ENCODE results near the gene TMEM63C.

TMEM63C gene

DNA sequence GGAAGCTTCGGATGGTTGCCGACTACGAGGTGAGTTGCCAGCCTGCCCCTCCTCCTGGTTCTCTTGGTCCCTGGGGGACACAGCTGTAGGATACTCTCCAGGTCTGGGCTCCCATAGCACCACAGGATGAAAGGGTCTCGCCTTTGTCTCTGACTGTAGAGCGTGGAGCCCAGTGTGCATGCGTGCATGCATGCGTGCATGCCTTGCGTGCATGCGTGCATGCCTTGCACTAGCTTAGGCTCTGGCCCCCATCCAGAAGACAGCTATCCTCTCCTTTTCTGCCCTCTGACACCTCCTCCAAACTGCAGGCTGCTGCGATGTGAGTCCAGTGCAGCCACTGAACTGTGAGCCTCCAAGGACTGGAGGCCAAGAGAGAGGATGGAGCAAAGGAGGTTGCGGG, 70.3 kb downstream of the TMEM63C start:
- DNase-seq (ENCODE audit: low read depth in 3 of 3), result no peak

DNA sequence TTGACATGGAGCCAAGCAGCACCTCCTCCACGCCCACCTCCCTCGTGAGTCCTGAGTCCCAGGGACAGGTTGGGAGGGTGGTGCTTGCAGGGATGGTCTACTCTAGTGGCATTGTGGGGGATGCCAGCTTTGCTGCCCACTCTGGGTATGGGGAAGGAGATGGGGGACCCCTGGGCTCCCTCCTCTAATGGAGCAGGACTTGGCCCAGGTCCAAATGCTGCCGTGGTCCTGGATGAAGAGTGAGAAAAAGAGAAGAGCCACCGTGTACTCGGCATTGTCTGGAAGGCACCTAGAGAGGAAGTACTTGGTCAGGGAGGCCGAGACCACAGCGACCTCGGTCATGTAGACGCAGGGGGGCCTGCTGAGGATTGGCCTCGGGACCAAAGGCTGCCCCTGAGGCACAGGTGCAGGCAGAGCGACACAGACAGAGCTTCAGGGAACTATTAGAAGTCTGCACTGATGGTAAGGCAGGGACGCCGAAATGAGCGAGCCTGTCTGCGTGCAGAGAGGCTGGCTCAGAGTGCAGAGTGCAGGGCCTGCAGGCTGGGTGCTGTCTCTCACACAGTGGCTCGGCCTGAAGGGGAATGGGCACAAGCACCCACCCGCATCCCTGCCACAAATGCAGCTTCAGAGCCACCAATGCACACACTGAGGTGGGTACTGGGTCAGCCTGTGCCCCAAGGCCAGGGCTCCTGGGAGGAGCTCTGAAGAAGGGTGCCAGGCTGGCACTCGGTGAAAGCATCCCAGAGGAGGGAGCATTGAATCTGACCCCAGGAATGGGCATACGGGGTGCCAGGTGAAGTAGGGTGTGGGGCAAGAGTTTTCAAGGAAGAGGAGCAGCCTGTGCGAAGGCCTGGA, 72.0 kb downstream of the TMEM63C start:
- DNase-seq (ENCODE audit: low read depth in 3 of 3), result no peak

DNA sequence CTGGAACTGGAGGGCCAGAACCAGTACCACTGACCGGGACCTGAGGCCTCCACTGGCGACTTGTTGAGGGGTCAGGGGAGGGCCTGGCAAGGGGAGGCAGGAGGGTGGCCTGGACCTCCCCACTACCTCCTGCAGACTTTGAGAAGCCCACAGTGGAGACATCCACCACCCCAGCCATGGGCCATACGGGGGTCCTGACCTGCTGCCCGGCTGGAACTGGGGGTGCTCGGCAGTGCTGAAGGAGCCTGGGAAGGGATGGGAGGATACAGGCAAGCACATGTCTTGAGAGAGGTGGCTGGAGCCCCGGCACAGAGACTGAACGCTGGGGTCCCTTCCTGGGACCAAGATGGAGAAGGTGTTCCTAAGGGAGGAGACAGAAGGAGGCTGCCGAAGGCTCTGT, 75.1 kb downstream of the TMEM63C start:
- DNase-seq (ENCODE audit: low read depth in 3 of 3), result no peak

DNA sequence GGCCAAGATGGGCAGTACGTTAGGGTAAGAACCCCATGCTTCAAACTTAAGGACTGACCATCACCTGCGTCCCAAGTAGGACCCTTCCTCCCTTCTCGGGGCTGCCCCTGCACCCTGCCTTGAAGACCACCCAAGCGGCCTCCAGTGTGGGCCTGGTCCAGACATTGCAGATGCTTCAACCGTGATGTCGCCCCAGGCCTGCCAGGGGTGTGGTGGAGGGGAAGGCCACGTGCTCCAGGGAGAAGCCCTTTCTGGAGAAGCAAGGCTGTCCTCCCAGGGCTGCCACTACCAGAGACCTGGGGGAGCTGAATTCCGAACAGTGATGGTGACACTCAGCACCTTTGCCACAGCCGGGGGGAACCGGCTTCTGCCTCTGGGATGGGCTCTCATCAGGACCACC, 76.1 kb downstream of the TMEM63C start:
- DNase-seq (ENCODE audit: low read depth in 3 of 3), result no peak

DNA sequence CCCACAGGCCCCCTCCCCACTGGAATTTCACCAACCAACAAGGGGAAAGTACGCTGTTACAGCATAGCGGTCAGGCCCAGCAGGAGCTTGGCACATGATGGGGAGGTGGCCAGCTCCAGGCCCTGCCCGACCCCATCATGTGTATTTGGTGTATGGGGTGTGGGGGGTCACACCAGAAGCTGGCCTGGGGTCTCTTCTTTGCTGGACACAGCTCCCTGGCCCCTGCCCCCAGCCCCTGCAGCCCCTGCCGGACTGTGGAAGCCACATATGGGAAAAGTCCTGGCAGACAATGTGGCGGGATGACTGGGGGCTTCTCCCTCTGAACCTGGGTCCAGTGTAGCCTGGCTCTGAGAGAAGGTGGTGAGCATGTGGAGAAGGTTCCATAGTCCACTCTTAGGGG, 77.0 kb downstream of the TMEM63C start:
- no peak for DNase-seq (ENCODE audit: low read depth in 3 of 3)

DNA sequence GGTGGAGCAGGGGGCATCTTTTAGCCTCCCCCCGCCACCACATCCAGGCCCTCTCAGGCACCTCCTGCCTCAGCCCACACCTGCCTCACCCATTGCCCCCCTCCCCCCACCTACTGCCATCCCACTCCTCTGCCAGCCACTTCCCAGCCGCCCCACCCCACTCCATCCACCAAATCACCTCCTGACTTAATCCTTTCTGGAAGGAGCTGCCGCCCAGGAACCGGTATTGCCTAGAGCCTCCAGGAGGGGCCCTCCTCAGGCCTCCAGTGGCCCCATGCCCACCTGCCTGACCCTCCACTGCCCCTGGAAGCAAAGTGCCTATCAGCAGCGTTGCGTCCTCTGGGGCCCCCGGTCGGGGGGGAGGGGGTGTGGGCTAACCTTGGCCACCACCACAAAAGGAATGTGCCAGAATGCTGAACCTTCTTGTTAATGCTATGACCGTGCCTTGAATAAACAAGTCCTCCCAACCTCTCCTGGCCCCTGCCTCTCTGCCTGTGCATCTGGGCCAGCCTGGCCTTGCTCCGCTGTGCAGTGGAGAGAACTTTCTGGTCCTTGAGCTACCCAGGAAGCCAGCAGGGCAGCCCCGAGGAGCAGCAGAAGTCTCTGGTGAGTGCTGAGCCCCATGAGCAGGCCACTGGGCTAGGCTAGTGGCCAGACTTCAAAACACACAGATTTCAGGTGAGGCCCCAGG, 77.6 kb downstream of the TMEM63C start:
- no peak for DNase-seq (ENCODE audit: low read depth in 3 of 3)

DNA sequence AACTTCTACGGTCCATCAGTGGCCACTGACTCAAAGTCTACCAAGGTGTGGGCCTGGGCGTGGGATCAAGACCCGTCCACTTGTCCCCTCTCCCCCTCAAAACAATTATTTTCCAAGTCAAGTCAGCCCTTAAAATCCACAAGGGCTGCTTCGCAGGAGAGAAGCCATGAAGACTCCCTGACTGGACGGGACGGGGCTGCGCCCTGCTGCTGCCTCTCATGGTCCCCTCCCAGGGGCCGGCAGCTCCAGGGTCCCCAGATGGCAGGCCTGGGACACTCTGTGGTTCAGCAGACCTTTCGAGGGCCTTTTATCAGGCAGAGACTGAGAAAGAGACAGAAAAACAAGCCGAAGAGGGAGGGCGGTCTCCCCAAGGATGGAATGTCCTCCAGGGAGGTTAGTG, 78.6 kb downstream of the TMEM63C start:
- DNase-seq (ENCODE audit: low read depth in 3 of 3), result no peak

DNA sequence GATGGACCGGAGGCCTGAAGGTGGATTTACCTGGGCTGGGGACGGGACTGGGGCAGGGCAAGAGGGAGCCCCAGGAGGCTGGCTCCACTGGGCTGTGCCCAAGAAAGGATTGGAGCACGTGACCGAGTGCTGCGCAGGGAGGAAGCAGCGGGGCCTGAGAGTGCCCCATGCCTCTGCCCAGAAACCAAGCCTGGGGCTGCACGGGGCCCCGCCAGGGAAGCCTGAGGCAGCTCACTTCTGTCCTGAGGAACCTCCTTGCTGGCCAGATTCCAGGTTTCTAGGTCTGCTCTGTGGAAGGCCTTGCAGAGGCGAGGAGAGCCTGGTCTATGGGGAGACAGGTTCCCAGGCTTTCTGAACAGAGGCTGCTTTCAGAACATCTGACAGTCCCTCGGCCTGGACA, 79.0 kb downstream of the TMEM63C start:
- DNase-seq (ENCODE audit: low read depth in 3 of 3), result no peak

DNA sequence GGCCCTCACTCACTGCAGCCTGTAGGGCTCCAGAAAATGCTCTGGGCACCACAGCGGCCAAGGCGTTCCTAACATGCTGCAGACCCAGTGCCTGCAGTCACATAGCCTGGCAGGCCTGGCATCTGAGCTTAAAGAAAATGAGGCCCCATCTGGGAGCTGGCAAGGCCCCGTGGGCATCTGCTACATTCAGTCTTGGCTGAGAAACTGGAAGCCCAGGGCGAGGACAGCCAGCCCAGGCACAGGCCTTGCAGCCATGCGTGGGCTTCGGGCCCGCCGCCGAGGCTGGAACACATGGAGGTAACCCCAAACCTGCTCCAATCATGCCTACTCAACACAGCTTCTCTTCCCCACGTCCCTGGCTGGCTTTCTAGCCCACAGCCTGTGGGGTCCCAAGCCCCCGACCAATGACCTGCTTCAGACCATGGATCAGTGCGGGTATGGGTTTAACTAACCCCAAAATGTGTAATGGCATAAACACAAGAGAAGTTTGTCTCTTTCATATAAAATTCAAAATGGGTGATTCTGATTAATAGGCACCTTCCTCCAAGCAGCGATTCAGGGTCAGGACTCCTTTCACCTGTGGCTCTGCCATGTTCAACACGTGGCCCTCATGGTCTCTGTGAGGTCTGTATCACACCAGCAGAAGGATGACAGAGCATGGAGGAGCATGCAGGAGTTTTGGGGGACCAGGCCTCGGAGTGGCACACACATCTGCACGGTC, 83.0 kb downstream of the TMEM63C start:
- DNase-seq (ENCODE audit: low read depth in 3 of 3), result no peak

DNA sequence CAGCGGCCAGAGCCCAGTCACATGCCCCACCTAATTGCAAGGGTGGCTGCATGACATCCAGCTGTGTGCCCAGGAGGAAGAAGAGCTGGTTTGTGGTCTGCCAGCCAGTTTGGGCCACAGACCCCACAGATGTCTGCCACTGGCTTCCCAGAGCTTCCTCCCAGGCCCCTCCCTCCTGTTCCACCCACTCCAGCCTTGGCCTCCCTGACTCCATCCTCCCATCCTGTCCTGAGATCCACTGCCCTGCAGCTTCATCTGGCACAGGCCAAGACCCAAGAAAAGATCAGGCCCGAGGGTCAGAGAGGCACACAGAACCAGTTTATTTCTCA, 83.6 kb downstream of the TMEM63C start:
- DNase-seq (ENCODE audit: low read depth in 3 of 3), result no peak

DNA sequence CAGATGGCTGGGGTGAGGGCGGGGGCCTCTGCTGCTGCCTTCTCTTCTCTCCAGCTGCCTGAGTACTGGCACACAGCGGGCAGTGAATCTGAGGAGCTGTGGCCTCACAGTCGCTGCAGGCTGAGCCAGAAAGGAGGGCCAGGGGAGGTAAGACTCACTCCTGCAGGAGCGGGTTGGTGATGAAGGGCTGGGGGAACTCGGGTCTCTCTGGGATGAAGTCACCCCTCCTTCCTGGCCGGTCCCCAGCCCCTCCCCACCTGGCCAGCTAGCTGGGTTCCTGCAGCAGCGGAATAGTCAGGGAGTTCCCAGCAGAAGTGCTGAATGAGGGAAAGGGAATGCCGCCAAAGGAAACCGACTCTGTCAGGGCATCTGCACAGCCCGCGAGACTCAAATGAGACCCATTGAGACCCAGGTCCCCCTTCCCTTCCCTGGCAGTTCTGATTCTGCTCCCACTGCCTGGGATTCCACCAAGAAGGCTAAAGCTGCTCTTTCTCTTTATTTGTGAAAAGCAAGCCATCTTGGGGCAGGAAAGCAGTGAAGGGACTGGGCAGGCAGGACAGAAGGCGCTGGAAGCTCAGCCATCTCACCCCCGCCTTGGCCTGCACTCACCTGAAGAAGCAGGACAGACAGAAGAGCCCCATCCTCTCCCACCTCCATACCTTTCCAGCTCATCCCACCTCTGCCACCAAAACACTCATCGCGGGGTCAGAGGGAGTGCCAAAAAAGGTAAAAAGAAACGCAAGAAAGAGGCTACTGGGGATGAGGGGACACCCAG, 84.2 kb downstream of the TMEM63C start:
- no peak for DNase-seq (ENCODE audit: low read depth in 3 of 3)

DNA sequence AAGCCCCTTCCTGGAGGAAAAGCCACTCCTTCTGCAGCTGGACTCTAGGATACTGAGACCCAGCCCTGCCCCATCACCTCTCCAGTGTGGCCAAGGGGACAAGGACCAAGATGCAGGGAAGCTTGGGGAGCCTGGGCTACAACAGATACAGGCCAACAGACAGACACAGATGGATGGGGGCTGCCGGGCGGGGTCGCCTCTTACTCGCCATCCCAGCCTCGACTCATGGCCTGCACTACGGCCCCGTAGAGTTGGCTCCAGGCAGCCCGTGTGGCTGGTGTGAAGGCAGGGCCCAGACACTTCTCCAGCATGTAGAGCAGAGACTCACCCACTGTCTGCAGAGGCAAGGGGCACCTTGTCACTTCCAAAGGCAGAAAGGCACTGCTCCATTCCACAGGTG, 84.7 kb downstream of the TMEM63C start:
- no peak for DNase-seq (ENCODE audit: low read depth in 3 of 3)

DNA sequence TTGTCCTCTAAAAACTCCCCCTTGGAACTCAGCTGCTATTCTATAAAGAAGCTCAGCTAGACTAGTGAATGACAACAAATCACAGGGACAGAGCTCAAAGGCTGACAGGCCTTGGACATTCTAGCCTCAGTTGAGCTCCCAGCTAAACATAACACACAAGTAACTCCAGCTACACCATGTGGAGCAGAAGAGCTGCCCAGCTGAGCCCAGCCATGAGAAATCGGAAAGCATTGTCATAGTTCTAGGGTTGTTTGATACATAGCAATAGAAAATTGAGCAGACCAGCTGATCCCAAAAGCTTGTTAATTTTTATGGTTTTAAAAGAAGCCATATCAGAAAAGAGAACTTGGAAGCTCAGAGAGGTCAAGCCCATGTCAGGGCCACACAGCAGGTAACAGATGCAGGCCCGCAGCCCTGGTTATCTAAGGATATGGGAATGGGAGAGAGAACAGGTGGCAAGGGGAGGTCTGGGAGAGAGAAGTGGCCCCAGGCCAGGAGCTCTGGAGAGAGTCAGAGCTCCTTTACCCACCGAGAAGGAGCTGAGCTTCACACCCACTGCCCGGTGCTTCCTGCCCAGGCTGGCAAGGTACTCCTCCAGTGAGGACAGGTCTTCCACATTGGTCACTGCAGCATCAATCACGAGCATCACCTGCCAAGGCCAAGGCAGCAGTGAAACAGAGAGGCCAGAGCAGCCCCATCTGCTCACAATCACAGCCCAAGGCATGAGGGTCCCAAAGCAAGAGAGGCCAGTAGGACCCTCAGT, 86.5 kb downstream of the TMEM63C start:
- no peak for DNase-seq (ENCODE audit: low read depth in 3 of 3)

DNA sequence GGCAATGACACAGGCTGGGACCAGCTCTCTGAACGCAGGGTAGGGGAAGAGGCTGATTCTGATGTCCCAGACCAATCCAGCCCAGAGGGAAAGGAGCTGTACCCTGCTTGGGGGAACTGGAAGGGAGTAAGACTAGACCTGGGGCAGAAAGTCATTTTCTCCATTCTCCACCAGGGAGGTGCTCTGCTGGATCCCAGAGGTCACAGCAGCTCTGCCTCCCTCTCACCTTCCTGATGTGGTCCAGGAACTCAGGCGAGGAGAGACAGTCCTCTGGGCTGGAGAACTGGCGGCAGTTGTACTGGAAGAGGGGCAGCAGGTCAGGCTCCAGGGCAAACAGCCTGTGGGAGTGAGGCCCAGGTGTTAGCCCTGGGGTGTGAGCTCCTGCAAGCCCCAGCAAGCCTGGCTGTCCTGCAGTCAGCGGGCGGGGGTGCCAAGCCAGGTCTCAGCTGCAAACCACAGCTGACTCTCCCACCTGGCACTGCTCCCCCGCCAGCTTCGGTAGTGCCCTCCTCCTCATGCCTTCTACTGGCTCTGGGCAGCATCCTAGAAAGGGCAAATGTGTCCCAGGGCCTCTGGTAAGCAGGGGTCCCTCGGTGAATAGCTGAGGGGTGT, 87.5 kb downstream of the TMEM63C start:
- no peak for DNase-seq (ENCODE audit: low read depth in 3 of 3)

DNA sequence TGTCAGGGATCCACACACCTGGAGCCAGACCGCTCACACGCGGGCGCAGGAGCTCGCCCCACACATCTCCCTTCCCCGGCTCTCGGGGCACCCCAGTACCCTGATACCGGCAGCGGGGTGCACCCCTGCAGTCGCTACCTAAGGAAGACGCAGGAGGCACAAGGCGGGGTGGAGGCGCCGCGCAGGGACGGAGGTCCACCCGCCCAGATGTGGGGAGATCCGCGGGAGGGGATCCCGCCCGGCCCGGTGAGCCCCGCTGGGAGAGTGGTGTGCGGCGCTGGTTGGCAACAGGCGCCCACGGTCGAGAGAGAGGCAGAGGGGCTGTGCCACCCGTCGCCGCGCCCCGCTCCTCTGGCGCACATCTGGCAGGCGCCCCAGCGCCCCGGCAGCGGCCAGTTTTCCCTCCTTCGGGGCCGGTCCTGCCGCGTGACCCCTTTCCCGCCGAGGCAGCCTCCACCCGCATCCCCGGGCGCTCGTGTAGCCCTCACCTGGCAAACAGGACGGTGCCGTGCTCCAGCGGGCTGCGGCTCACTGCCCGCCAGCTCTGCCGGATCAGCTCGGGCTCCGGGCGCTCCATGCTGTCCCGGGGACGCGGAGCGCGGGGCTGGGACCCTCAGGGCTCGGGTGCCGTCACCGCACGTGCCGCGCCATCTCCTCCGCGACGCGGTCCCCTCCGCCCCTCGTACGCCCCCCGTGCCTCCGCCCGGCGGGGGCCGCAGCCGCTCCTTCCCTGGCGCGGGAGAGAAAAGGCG, 88.9 kb downstream of the TMEM63C start:
- no peak for DNase-seq (ENCODE audit: low read depth in 3 of 3)

DNA sequence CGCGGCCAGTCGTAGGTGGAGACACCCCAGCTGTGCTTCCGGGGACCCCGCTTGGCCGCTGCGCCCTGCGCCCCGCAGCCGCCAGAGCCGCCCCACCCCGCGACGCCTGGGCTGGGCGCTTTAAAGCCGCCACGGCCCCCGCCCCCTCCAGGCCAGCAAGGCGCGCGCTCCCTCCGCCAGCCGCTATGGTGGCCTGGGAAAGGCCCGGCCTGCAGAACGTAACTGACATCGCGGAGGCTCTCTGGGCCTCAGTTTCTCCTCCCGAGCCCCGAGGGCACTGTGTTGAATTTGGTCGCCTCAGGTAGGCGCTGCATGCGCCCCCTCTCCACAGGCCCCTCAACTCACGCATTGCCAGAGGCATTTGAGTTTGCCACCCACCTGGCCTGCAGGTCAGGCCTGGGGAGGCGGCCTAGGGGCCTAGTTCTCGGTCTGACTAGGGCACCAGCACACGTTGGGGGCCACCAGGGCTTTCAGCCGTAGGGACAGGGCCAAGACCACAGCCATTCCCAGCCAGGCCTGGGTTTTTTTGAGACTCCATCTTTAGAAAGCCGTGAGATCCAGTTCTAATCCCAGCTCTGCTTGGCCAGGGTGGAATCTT, 89.6 kb downstream of the TMEM63C start, which contains the start of gene NGB:
NGB (minus strand) TSS at position 94 of the 598 bp plus-strand sequence. CDS start 269 bp downstream, outside the sequence.
- DNase-seq (ENCODE audit: low read depth in 3 of 3), result no peak

DNA sequence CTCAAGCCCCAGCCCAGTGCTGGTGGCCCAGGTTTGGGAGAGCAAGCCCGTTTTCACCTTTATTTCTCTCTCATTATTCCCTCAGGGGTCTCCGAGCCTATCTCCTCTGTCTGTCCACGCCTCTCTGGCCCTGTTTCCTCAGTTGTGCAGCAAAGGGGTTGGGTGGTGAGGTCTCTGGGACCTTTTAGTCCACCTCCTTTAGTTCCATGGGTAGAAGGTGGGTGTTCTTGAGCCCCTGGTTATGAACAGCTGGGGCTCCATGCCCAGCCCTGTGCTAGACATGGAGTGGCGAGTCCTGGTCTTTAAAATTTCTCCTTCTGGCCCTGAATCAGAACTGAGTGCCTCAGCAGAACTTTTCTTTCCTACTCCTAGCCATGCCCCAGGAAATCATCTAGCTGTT, 90.7 kb downstream of the TMEM63C start:
- DNase-seq (ENCODE audit: low read depth in 3 of 3), result no peak

DNA sequence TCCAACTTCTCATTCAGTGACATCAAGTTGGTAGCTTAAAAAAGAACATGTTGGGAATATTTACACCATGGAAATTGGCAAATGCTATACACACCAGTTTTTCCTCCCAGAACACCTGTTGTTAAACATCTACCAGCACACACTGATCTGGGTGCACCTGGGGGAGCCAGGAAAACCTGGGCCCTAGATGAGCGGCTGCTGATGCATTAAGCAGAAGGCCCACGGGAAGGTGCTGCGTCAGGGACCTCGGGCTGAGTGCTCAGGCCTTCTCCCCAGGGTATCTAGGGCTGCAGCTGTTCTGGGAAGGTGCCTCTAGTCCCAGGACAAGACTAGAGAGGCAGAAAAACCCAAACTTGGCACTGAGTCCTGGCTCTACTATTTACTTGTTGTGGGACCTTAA, 92.2 kb downstream of the TMEM63C start:
- no peak for DNase-seq (ENCODE audit: low read depth in 3 of 3)

DNA sequence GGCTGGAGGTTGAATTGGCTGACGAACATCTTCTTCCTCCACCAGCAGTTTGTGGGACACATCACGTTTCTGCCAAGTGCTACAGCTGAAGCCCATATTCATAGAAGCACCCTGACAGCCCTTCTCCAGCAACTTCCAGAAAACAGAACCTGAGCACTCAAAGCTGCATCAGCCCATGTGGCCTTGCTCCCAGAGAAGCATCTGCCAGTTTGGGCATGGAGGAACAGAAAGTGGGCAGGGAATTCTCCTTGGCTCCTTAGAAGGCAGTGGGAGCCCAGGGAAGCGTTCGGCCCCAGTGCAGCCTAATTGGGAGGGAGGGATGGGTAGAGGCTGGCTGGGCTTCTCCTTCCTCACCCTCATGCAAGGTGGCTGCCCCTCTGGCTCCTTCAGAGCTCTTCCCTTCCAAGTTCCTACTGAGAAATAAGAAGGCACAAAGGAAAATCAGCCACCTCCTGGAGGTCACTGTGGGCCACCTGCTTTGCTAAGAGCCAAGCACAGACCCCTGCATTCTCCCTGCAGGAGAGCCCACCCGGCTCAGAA, 93.5 kb downstream of the TMEM63C start:
- no peak for DNase-seq (ENCODE audit: low read depth in 3 of 3)

Measured in stimulated activated CD4-positive, alpha-beta T cell treated with anti-CD3 and anti-CD28 coated beads, TNF-alpha, amount 100 ng/mL, for 4 hours (primary cell).